CD4-positive, alpha-beta T cell (primary cell): ENCODE results near the gene AOAH. TPM values are rescaled to one million over a fixed set of nuclear protein-coding genes. Genes with fewer than 3 reads are reported as not detected.
"Not testable (repeated sequence)": the region's sequence is repeated elsewhere in the genome, so short reads cannot be mapped to it uniquely, and the experiment has no call there.

Experiments used
- ATAC-seq: fragments of 200-7000 bp; cut with Tn5 transposase; one replicate; pipeline ENCODE4 v1.10.0; 2022; ENCODE audit warnings: mild to moderate bottlenecking; ENCODE audit not compliant: poor library complexity
- CTCF ChIA-PET: fragments of 350-600 bp; sonication (Branson Sonifier 250); formaldehyde crosslinking; loops from one replicate; lab custom pipeline; 2021; ENCODE audit warnings: antibody characterized with exemption, inconsistent platforms; lab: Charles Lee
- POLR2A ChIA-PET: fragments of 350-600 bp; sonication (Branson Sonifier 250); formaldehyde crosslinking; loops from one replicate; lab custom pipeline; 2021; ENCODE audit warnings: antibody characterized with exemption, inconsistent platforms; lab: Charles Lee
- DNase-seq, 14 experiments: peaks; one replicate each; pipeline ENCODE4 v3.0.0-alpha.2; 2013 to 2020; ENCODE audit warnings: mixed read lengths in 2 of 14
- H3K27ac ChIP-seq, 2 donors: one replicate each; pipeline versions ENCODE4 v1.5.1 to v1.7.0; 2013; ENCODE audit warnings: low read length in 2 of 2, low read depth in 1 of 2, mild to moderate bottlenecking in 1 of 2
- H3K27me3 ChIP-seq, 2 experiments: 1 replicate in 1 of 2; 2 replicates in 1 of 2; pipeline versions ENCODE4 v1.6.1 to v1.7.0; 2013; ENCODE audit warnings: low read length in 2 of 2, control low read depth in 1 of 2, mild to moderate bottlenecking in 1 of 2, moderate library complexity in 1 of 2; ENCODE audit not compliant: insufficient read depth in 2 of 2, control insufficient read depth in 1 of 2
- H3K36me3 ChIP-seq: one replicate; pipeline ENCODE4 v1.6.1; 2013; ENCODE audit warnings: low read length, control low read depth; ENCODE audit not compliant: insufficient read depth
- H3K4me1 ChIP-seq: one replicate; pipeline ENCODE4 v1.6.1; 2013; ENCODE audit warnings: low read length, control low read depth; ENCODE audit not compliant: insufficient read depth
- H3K4me3 ChIP-seq: one replicate; pipeline ENCODE4 v1.5.1; 2013; ENCODE audit warnings: mild to moderate bottlenecking, low read length, moderate library complexity
- H3K9me3 ChIP-seq, 2 experiments: 1 replicate in 1 of 2; 2 replicates in 1 of 2; pipeline versions ENCODE4 v1.6.1 to v1.7.0; 2013; ENCODE audit warnings: low read length in 2 of 2, mild to moderate bottlenecking in 2 of 2, control low read depth in 1 of 2, moderate library complexity in 1 of 2; ENCODE audit not compliant: control insufficient read depth in 1 of 2, insufficient read depth in 1 of 2
- H3K27ac Mint-ChIP-seq: one replicate; pipeline ENCODE4 v1.8.0; 2020; ENCODE audit warnings: mixed read lengths
- H3K27me3 Mint-ChIP-seq: one replicate; pipeline ENCODE4 v1.8.0; 2021; ENCODE audit warnings: mixed read lengths
- H3K36me3 Mint-ChIP-seq: one replicate; pipeline ENCODE4 v1.8.0; 2021; ENCODE audit warnings: low read depth, mixed read lengths
- H3K4me1 Mint-ChIP-seq: one replicate; pipeline ENCODE4 v1.8.0; 2021; ENCODE audit warnings: low read depth, mixed read lengths
- H3K4me3 Mint-ChIP-seq: one replicate; pipeline ENCODE4 v1.8.0; 2020; ENCODE audit warnings: mild to moderate bottlenecking, mixed read lengths
- H3K9me3 Mint-ChIP-seq: one replicate; pipeline ENCODE4 v1.8.0; 2020; ENCODE audit warnings: mixed read lengths
- CTCF ChIP-seq: fragments of 200-600 bp; IDR thresholded peaks from one replicate; pipeline ENCODE4 v1.8.0; 2022; ENCODE audit warnings: antibody characterized with exemption, mild to moderate bottlenecking
- intact Hi-C, 2 experiments: fragments of 100-400 bp; cut with DNase I in 1 of 2; cut with micrococcal nuclease in 1 of 2; formaldehyde crosslinking; loops; one replicate each; pipeline versions ENCODE4 v1.15.1 to v1.9.0; 2023 to 2025; cut with DNase I, micrococcal nuclease
- total RNA-seq, 174 experiments: library from RNA in 2 of 174; stranded (reverse) in 2 of 174; gene quantifications; one replicate each; pipeline ENCODE4 v1.2.3 and lab custom pipeline; 2021 to 2026

The AOAH gene
- total RNA-seq, 2 experiments from 2014 or later, result 27.5 to 30.3 TPM

GRCh38 chr7:36717586-36717985 lies 6.7 kb downstream of the AOAH start:
- H3K27ac Mint-ChIP-seq, result peak overlapping the region; percentile 94
- TF ChIP-seq CTCF, result no peak
- H3K27me3 ChIP-seq, result no peaks in the 10 kb centered on the region
- intact Hi-C loops, result no loop called here
- ATAC-seq (no peak), DNase-seq (no peak)
- ChIA-PET CTCF (no interaction called here), POLR2A (interaction anchor here (0.6 to 1.1 kb wide), 3 partner anchors 23 to 97 kb away, joined by 3 read pairs; no protein-coding TSS in a partner anchor)
- H3K36me3 Mint-ChIP-seq, result peaks cover 40% of the 10 kb centered on the region
- H3K27ac ChIP-seq, result no peak overlapping the region
- peaks cover 67% of the 10 kb centered on the region for H3K4me1 Mint-ChIP-seq
- peaks cover 2% of the 10 kb centered on the region for H3K9me3 Mint-ChIP-seq
- H3K4me3 ChIP-seq, result no peak overlapping the region
- H3K36me3 ChIP-seq, result no peaks in the 10 kb centered on the region
- peaks cover 23% of the 10 kb centered on the region for H3K4me1 ChIP-seq
- no peaks in the 10 kb centered on the region for H3K27me3 Mint-ChIP-seq
- no peaks in the 10 kb centered on the region for H3K9me3 ChIP-seq
- no peak overlapping the region for H3K4me3 Mint-ChIP-seq

- CTCF ChIA-PET, H3K4me3 ChIP-seq, H3K9me3 Mint-ChIP-seq: not testable (repeated sequence)
Measured at GRCh38 chr7:36716802-36717201, 7.5 kb downstream of the AOAH start.

GRCh38 chr7:36712015-36712414 lies 12.3 kb downstream of the AOAH start:
- H3K27me3 Mint-ChIP-seq, result no peaks in the 10 kb centered on the region
- no peak overlapping the region for H3K4me3 ChIP-seq
- ChIA-PET POLR2A (no interaction called here), CTCF (no interaction called here)
- peaks cover 72% of the 10 kb centered on the region for H3K36me3 Mint-ChIP-seq
- no peak for TF ChIP-seq CTCF
- H3K27me3 ChIP-seq, result no peaks in the 10 kb centered on the region
- peaks cover 3% of the 10 kb centered on the region for H3K9me3 Mint-ChIP-seq
- H3K4me3 Mint-ChIP-seq, result no peak overlapping the region
- H3K27ac Mint-ChIP-seq, result peak overlapping the region; percentile 16
- H3K36me3 ChIP-seq, result peaks cover 3% of the 10 kb centered on the region
- ATAC-seq, result no peak
- H3K9me3 ChIP-seq, result no peaks in the 10 kb centered on the region
- peaks cover 26% of the 10 kb centered on the region for H3K4me1 Mint-ChIP-seq
- no peak overlapping the region for H3K27ac ChIP-seq
- peaks cover 1% of the 10 kb centered on the region for H3K4me1 ChIP-seq
- no peak for DNase-seq
- intact Hi-C loops, result no loop called here

More at GRCh38 chr7:36716802-36717201, 7.5 kb downstream of the AOAH start:
- H3K4me1 Mint-ChIP-seq, result peaks cover 69% of the 10 kb centered on the region
- H3K27me3 Mint-ChIP-seq, H3K27ac ChIP-seq, H3K36me3 ChIP-seq, H3K4me3 Mint-ChIP-seq, ATAC-seq, DNase-seq, H3K27me3 ChIP-seq, H3K9me3 ChIP-seq, intact Hi-C loops, H3K27ac Mint-ChIP-seq: not testable (repeated sequence)
- POLR2A ChIA-PET, result interaction anchor here (0.6 kb wide), 1 partner anchor 96 kb away, joined by 3 read pairs; no protein-coding TSS in a partner anchor
- H3K36me3 Mint-ChIP-seq, result peaks cover 48% of the 10 kb centered on the region
- H3K4me1 ChIP-seq, result peaks cover 18% of the 10 kb centered on the region

GRCh38 chr7:36711256-36711655 lies 13.0 kb downstream of the AOAH start:
- H3K27ac ChIP-seq, result no peak overlapping the region
- Mint-ChIP-seq H3K4me3 (no peak overlapping the region), H3K9me3 (peaks cover 8% of the 10 kb centered on the region), H3K36me3 (peaks cover 78% of the 10 kb centered on the region), H3K4me1 (peaks cover 28% of the 10 kb centered on the region), H3K27me3 (no peaks in the 10 kb centered on the region), H3K27ac (no peak overlapping the region)
- TF ChIP-seq CTCF, result no peak
- no peaks in the 10 kb centered on the region for H3K4me1 ChIP-seq
- peaks cover 0 to 7% of the 10 kb centered on the region in 2 experiments for H3K9me3 ChIP-seq
- H3K4me3 ChIP-seq, result no peak overlapping the region
- no peak for ATAC-seq
- peaks cover 3% of the 10 kb centered on the region for H3K36me3 ChIP-seq
- no peaks in the 10 kb centered on the region for H3K27me3 ChIP-seq
- ChIA-PET CTCF (interaction anchor here (0.6 to 2.7 kb wide), 2 partner anchors 40 to 51 kb away, joined by 4 to 7 read pairs; no protein-coding TSS in a partner anchor), POLR2A (no interaction called here)
- DNase-seq, result no peak
- intact Hi-C loops, result no loop called here
